Mammary epithelial cell (primary cell): ENCODE measurements around the gene LPIN2.

Experiments
- EZH2 ChIP-seq: IDR thresholded peaks from 2 replicates; pipeline ENCODE4 v1.6.1; 2012; ENCODE audit warnings: low read length, inconsistent platforms, borderline replicate concordance
- TF ChIP-seq, protein P1 (sequence below), 2 donors: IDR thresholded peaks in 1 of 2; conservative IDR thresholded peaks in 1 of 2; 2 replicates each; pipeline ENCODE4 v1.5.1; 2011 to 2012; ENCODE audit warnings: inconsistent platforms in 2 of 2, low read length in 2 of 2, mild to moderate bottlenecking in 2 of 2, control low read depth in 1 of 2, low read depth in 1 of 2; ENCODE audit not compliant: insufficient read depth in 1 of 2; ENCODE audit errors: extremely low read depth in 1 of 2

DNA sequence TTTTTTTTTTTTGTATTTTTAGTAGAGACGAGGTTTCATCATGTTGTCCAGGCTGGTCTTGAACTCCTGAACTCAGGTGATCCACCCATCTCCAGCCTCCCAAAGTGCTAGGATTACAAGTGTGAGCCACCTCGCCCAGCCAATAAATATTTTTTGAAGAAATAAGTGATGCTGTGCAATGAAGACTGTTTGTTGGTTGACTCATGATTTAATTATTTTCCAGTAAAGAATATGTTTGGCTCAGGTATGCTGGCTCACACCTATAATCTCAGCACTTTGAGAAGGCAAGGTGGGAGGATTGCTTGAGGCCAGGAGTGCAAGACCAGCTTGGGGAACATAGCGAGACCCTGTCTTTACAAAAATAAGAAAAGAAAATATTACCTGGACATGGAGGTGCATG, 41.8 kb upstream of the LPIN2 start:
- TF ChIP-seq, protein P1, sequence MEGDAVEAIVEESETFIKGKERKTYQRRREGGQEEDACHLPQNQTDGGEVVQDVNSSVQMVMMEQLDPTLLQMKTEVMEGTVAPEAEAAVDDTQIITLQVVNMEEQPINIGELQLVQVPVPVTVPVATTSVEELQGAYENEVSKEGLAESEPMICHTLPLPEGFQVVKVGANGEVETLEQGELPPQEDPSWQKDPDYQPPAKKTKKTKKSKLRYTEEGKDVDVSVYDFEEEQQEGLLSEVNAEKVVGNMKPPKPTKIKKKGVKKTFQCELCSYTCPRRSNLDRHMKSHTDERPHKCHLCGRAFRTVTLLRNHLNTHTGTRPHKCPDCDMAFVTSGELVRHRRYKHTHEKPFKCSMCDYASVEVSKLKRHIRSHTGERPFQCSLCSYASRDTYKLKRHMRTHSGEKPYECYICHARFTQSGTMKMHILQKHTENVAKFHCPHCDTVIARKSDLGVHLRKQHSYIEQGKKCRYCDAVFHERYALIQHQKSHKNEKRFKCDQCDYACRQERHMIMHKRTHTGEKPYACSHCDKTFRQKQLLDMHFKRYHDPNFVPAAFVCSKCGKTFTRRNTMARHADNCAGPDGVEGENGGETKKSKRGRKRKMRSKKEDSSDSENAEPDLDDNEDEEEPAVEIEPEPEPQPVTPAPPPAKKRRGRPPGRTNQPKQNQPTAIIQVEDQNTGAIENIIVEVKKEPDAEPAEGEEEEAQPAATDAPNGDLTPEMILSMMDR (conservative IDR thresholded peaks at IDR 0.05 in 1 of 2, IDR thresholded peaks at IDR 0.05 in 1 of 2; ENCODE audit: extremely low read depth in 1 of 2, insufficient read depth in 1 of 2, low read depth in 1 of 2, low read length in 2 of 2) = no peak
- no peak for TF ChIP-seq EZH2
